DMS53 (cell line): Measurements from ENCODE around the gene NAAA.
"Not testable (repeated sequence)": the region's sequence is repeated elsewhere in the genome, so short reads cannot be mapped to it uniquely, and the experiment has no call there.

ENCODE experiments used
- DNase-seq: peaks from one replicate; lab custom pipeline; 2025; lab: John Stamatoyannopoulos, UW

Gene NAAA

DNA sequence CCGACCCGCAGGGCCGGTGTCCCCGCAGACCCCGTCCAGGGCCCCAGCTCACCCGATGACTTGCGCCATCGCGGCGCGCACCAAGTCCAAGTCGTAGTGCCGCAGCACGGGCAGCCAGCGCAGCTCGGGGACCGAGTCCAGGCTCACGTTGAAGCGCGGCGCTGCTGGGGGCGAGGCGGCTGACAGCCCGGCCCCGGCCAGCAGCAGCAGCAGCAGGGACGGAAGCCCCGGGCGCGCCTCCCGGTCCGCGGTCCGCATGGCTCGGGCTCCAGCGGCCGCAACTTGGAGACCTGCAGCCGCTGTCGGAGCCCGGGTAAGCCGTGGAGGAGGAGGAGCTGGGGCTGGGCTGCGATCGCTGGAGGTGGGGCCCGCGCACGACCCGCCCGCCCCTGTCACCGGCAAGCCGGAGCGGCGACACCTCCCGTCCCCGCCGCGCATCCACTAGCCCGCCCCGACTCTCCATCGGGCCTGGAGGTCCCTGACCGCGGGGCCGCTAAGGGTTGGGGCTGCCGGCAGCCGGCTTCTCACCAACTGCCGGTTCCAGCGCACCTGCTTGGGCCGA is at the start of gene NAAA:
Gene NAAA, minus strand, starts transcription at position 322 of the 562 bp plus-strand sequence. Its CDS starts 64 bp downstream, at position 258.
- peak; percentile 86 for DNase-seq

GRCh38 chr4:75989846-75990528 is 49.2 kb upstream of the NAAA start:
- peak; percentile 18 for DNase-seq

DNA sequence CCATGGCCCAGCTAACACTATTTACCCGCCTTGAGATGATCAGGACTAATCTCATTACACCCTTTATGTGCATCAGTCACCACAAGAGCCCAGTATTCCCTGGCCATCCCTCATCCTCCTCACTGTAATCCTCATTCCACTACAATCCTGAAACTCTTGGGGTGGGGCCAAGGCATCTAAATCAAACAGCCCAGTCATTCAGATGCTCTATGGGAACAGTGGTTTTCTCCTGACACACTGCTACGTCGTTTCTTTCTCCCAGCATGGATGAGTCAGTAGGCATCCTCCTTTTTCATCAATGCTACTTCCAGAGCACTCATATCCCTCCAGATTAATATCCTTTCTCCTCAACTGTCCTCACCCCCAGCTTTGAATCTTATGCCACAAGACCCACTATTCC is 44.3 kb upstream of the NAAA start:
- DNase-seq = no peak

GRCh38 chr4:75980576-75980975 is 39.8 kb upstream of the NAAA start:
- DNase-seq = no peak

- no peak for DNase-seq
These were observed 35.4 kb upstream of the NAAA start for GRCh38 chr4:75976177-75976576.

DNA sequence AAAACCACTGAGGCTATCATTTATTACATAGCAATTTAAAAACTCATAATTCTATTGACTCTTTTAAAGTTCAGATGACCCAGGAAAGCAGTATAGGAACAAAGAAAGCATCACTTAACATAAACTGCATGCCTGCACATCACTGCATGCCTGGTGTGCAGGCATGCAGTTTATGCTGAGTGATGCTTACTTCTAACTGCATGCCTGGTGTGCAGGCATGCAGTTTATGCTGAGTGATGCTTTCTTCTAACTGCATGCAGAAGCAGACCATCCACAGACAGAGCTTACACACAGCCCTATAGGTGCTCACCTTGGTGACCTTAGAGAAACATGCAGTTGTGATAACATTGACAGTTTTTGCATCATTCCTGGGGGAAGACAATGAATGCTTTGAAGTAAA is 33.0 kb upstream of the NAAA start:
- DNase-seq = no peak

- DNase-seq = no peak
These were observed 27.3 kb upstream of the NAAA start for GRCh38 chr4:75968084-75968483.

DNA sequence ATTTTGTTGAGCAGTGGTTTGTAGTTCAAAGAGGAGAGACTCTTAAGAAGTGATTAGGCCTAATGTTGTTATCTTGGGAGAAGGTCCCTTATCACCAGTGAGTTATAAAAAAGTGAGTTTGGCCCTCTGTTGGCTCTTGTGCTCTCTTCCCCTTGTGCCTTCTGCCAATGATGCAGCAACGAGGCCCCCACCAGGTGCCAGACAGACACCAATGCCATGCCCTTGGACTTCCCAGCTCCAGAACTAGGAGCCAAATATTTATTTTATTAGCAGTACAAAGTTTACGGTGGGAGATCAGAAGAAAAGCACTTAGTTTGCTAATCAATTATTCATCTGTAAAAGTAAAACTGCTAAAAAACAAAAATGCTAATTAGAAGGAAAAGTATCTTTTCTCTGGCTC is 22.7 kb upstream of the NAAA start:
- DNase-seq = no peak

GRCh38 chr4:75962072-75962471 is 21.3 kb upstream of the NAAA start:
- DNase-seq = not testable (repeated sequence)

DNA sequence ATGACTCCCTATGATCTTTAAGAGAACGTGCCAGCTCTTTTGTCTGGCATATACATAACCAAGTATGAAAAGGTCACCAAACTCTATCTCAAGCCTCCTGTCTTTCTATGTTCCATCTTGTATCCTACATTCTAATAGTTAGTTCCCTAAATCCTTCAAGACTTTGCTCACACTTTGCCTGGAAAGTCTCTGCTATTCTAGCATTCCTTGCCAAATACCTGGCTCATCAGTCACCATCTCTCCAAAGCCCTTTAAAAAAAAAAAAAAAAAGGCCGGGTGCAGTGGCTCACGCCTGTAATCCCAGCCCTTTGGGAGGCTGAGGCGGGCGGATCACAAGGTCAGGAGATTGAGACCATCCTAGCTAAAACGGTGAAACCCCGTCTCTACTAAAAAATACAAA is 17.7 kb upstream of the NAAA start:
- not testable (repeated sequence) for DNase-seq

DNA sequence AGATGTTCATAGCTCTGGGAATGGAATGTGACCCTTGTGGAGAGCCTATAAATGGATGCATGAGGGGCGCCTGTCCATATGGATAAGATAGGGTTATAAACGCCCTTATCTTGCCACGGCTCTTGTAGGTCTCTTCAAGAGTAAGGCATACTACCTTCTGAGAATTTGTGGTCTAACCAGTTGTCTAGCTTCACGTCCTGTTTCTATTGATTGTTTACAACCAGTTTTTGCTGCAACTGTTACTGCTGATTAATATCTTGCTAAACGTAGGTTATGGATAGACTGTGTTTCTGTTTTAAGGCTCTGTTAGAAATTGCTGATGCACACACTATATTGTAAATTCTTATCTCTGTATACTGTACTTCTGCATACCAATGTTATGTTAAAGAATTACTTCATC is 14.0 kb upstream of the NAAA start:
- not testable (repeated sequence) for DNase-seq

DNA sequence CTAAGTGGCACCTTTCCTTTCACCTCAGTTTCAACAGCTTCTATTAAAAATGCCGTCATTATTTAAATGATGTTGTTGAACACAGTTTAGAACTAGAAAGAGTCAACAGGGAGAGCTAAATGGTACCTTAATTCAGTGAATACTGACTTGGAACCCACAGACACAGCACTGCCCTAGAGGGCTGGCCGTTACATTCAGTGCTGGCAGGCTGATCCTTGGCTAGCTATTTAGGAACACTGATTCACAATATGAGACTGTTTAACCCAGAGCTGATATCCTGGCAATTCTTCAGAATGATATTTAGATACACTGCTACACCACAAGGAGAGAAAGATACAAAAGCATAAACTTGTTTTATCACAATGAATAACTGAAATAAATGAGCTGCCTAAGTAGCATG is 12.7 kb upstream of the NAAA start:
- no peak for DNase-seq

GRCh38 chr4:75950213-75950815 is 9.5 kb upstream of the NAAA start:
- peak; percentile 4 for DNase-seq

- DNase-seq = no peak
These were observed 8.1 kb upstream of the NAAA start for GRCh38 chr4:75948822-75949444.

DNA sequence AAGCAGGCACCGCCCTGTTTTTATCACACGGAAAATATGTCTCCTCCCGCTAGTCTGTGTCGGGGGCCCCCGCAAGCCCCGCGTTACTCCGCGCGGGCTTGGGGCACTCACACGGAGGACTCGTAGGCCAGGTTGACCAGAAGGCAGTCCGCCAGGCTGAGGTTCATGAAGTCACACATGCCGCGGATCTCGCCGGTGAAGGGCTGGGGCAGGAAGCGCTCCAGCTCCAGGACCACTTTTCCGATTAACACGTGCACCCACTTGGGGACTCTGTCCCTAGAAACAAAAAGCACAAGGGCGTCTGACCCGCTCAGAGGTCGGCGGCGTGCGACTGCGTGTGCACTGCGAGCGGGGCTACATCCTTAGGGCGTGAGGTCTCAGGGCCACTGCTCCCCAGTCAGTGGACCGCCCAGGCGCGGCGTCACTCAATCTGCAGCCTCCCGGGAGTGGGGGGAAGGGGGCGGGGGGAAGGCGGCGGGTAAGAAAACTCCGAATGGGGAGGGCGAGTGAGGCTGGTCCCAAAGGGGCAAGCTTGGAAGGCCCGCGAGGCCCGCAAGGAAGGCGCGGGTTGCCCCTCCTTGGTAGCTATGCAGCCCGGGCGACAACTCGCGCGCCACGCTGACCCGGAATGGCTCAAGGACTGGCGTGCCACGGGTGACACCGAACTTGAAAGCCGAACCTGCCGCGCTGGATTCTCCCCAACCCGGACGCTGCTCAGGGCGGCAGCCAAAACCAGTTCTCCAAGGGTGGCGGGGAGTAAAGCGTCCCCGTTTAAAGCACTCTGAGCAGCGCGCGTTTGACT is 722 bp downstream of the NAAA start:
- peak; percentile 81 for DNase-seq

- DNase-seq = no peak
These were observed 5.2 kb downstream of the NAAA start for GRCh38 chr4:75935628-75936027.

DNA sequence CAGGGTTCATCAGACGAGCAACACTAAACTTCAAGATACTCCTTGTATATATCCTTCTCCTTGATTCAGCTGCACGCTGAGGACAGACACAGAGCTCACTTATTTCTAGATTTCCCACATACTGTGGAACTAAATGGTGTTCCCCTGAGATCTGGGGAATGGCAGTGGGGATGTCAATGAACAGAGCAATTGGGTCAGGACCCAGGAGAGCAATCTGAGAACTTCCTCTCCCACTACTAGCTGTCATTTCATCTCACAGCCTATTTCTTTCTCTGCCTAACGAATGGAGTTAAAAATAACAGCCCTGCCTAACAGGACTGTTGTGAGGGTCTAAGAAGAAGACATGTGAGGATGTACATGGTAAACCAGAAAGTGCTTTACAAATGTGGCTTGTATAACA is 10.7 kb downstream of the NAAA start:
- DNase-seq = no peak

- peak; percentile 43 for DNase-seq
These were observed 15.9 kb downstream of the NAAA start for GRCh38 chr4:75924916-75925315.

DNA sequence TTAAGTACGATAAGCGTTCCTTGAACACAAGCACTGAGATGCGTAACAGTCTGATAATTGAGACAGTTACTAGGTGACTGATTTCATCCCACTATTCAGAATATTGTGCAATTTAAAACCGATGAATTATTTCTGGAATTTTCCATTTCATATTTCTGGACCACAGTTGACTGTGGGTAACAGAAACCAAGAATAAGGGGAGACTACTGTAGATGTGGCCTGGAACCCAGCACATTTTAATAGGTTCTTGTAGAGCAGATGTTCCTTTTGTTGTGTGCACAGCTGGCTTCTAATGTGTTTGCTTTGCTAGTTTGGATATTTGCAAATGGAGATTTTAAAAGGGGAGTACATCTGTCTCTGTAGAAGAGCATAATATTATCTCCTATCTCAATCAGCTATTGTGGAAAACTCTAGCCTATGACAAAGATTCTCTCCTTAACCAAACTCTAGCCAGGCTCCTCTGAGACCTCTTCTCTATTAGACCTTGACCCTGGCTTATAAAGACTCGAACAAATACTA is 16.4 kb downstream of the NAAA start:
- DNase-seq = peak; percentile 67

- DNase-seq = peak; percentile 38
These were observed 18.2 kb downstream of the NAAA start for GRCh38 chr4:75922588-75922987.

DNA sequence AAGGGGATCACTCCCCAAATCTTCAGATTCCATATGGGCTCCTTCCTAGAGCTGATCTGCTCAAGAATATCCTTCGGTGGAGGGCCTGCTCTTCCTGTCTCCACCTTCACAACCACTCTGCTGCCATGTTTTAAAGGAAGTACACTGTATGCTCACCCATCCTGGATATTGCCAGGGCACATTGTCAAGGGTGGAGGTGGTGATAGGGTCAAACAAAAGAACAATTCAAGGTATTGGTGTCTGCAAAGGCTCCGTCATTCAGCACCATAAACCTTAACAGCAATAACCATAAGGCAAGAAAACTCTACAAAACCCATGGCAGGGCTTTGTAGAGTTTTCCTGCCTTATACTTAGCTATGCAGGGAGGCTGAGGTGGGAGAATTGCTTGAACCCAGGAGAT is 18.9 kb downstream of the NAAA start:
- DNase-seq = no peak

DNA sequence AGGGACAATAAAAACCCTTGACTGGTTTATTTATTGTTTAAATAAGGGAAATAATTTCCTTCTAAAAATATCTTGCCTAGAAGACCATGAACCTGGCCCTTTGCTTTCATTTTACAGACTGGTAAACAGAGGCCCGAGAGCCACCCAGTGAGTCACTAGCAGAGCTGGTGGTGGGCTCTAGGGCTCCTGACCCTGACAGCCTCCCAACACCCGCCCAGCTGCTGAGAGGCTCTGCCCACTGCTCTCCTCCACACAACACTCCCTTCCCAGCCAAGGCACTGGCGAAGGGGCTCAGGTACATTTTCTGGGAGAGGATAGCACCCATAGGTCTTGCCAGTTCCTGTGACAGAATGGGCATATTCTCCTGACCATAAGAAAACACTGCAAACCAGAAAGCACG is 20.5 kb downstream of the NAAA start:
- no peak for DNase-seq
